Left ventricle myocardium inferior (tissue), 1 donor: ENCODE data around the gene TRAF1. TPM values are rescaled to one million over a fixed set of nuclear protein-coding genes. Genes with fewer than 3 reads are reported as not detected.

Experiments
- DNase-seq: peaks from one replicate; pipeline ENCODE4 v3.0.0-alpha.2; 2020
- H3K27ac ChIP-seq: fragments of 200-600 bp; replicated peaks from 2 replicates; pipeline ENCODE4 v1.8.0; 2021
- H3K27me3 ChIP-seq: fragments of 200-600 bp; 2 replicates; pipeline ENCODE4 v1.8.0; 2021; ENCODE audit warnings: low read depth
- H3K36me3 ChIP-seq: fragments of 200-600 bp; 2 replicates; pipeline ENCODE4 v1.8.0; 2021
- H3K4me1 ChIP-seq: fragments of 200-600 bp; 2 replicates; pipeline ENCODE4 v1.8.0; 2021
- H3K4me3 ChIP-seq: fragments of 200-600 bp; 2 replicates; pipeline ENCODE4 v1.8.0; 2021; ENCODE audit warnings: mild to moderate bottlenecking, moderate library complexity
- H3K9me3 ChIP-seq: fragments of 200-600 bp; replicated peaks from 2 replicates; pipeline ENCODE4 v1.8.0; 2021
- CTCF ChIP-seq: fragments of 200-600 bp; IDR thresholded peaks from 2 replicates; pipeline ENCODE4 v1.8.0; 2021; ENCODE audit warnings: antibody characterized with exemption, mild to moderate bottlenecking, borderline replicate concordance
- intact Hi-C: fragments of 100-400 bp; cut with micrococcal nuclease; formaldehyde crosslinking; loops from one replicate; pipeline ENCODE4 v1.11.0; 2022
- total RNA-seq: library from RNA; stranded (reverse); fragmentation: NEBNext Ultra II Directional; extraction: Animal tissue kit (Norgen Biotek cat#: 25700); gene quantifications from one replicate; pipeline ENCODE4 v1.2.1, GENCODE V29; 2021
- donor health status: DM: no; HTN: yes; CAD: no; lungs with severe emphysema.

The TRAF1 gene
- total RNA-seq, 1 donor from 2014 or later = 2.6 TPM

GRCh38 chr9:120927269-120928014, 846 bp upstream of the TRAF1 start:
- no peaks in the 10 kb centered on the region for H3K36me3 ChIP-seq
- intact Hi-C loops = loop anchor here (10.0 kb wide), 1 partner anchor 53 kb away; the partner anchor contains the start of gene PHF19
- H3K9me3 ChIP-seq = no peaks in the 10 kb centered on the region
- H3K27me3 ChIP-seq = no peaks in the 10 kb centered on the region
- H3K27ac ChIP-seq = peak overlapping the region; percentile 92
- no peak for DNase-seq
- H3K4me1 ChIP-seq = peaks cover 44% of the 10 kb centered on the region
- no peak overlapping the region for H3K4me3 ChIP-seq
- TF ChIP-seq CTCF = no peak

- intact Hi-C loops = loop anchor here (10.0 kb wide), 1 partner anchor 51 kb away; the partner anchor contains the start of gene PHF19
- H3K27me3 ChIP-seq = no peaks in the 10 kb centered on the region
- no peaks in the 10 kb centered on the region for H3K9me3 ChIP-seq
- H3K4me1 ChIP-seq = peaks cover 41% of the 10 kb centered on the region
- DNase-seq = no peak
- TF ChIP-seq CTCF = no peak
- peak overlapping the region; percentile 29 for H3K27ac ChIP-seq
- H3K36me3 ChIP-seq = no peaks in the 10 kb centered on the region
- H3K4me3 ChIP-seq = no peak overlapping the region
These were observed 830 bp downstream of the TRAF1 start for GRCh38 chr9:120925535-120926396.

- Histone ChIP-seq H3K9me3 (no peaks in the 10 kb centered on the region), H3K4me3 (no peak overlapping the region), H3K27me3 (no peaks in the 10 kb centered on the region), H3K36me3 (no peaks in the 10 kb centered on the region), H3K27ac (no peak overlapping the region), H3K4me1 (peaks cover 44% of the 10 kb centered on the region)
- no peak for DNase-seq
- no peak for TF ChIP-seq CTCF
- intact Hi-C loops = loop anchor here (10.0 kb wide), 1 partner anchor 50 kb away; the partner anchor contains the start of gene PHF19
These were observed 1.7 kb downstream of the TRAF1 start for GRCh38 chr9:120924698-120925534.

DNA sequence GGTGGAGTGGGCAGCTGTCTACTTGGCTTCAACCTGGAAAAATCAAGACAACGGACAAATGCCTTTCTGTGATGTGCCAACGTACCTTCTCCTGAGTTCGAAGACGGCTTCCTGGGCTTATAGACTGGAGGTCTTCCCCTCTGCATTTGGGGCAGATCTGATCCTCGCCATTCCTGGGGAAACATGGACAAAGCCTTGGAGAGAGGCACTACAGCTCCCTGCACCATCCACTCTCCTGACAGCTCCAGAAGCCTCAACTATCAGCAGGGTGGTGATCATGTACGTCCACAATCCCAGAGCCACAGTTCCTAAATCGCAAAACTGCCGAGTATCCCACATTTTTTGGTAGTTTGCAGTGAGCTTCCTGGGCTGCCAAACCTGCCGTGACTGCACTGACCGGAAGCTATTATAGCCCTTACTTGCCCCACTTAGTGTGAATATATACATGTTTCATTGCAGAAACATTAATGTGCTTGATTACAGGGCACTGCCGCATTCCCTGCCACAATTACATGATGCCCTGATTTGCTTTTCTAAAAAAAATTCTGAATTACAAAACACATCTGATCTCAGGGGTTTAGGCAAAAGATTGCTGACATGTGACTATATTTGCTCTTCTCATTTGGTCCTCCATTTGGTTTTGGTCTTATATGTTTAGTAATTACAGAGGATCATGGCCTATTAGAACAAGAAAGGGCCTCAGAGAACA, 2.8 kb downstream of the TRAF1 start:
- Histone ChIP-seq H3K27me3 (no peaks in the 10 kb centered on the region), H3K27ac (peak overlapping the region; percentile 80), H3K36me3 (no peaks in the 10 kb centered on the region), H3K9me3 (no peaks in the 10 kb centered on the region), H3K4me1 (peaks cover 45% of the 10 kb centered on the region), H3K4me3 (no peak overlapping the region)
- no peak for TF ChIP-seq CTCF
- intact Hi-C loops = loop anchor here (10.0 kb wide), 1 partner anchor 49 kb away; the partner anchor contains the start of gene PHF19
- no peak for DNase-seq
